ENCODE results near the gene MOCS3.

MOCS3 gene

GRCh38 chr20:51012357-51012756 lies 53.7 kb downstream of the MOCS3 start:
- Histone ChIP-seq H3K4me2 (ENCODE audit: low read depth, low read length) (no peak overlapping the region), H3K9me2 (replicated peaks; ENCODE audit: insufficient read depth, low read length) (no peaks in the 10 kb centered on the region), H3K9me3 (replicated peaks; ENCODE audit: insufficient read depth, low read length) (no peaks in the 10 kb centered on the region), H3K4me3 (ENCODE audit: low read length) (no peak overlapping the region), H3K36me3 (replicated peaks; ENCODE audit: insufficient read depth, low read length) (no peaks in the 10 kb centered on the region), H3K4me1 (ENCODE audit: low read length) (no peaks in the 10 kb centered on the region), H2AFZ (ENCODE audit: low read length) (no peak overlapping the region), H4K20me1 (ENCODE audit: insufficient read depth, low read length) (no peaks in the 10 kb centered on the region), H3K27me3 (replicated peaks; ENCODE audit: insufficient read depth, low read length) (peaks cover 14% of the 10 kb centered on the region), H3K9ac (ENCODE audit: low read length) (no peak overlapping the region), H3K79me2 (ENCODE audit: low read length) (no peaks in the 10 kb centered on the region), H3F3A (ENCODE audit: insufficient read depth, low read length) (no peaks in the 10 kb centered on the region), H3K27ac (ENCODE audit: low read length) (no peak overlapping the region)
- TF ChIP-seq CTCF (IDR thresholded peaks at IDR 0.05; ENCODE audit: low read length) (no peak), EZH2phosphoT487 (IDR thresholded peaks at IDR 0.05; ENCODE audit: low read length) (no peak), EZH2 (optimal IDR thresholded peaks at IDR 0.05; ENCODE audit: low read depth, low read length) (no peak)
- no peak for DNase-seq

All from MM.1S (cell line).